RKO (cell line): ENCODE results near the gene ASPA.
"Not testable (repeated sequence)": the region's sequence is repeated elsewhere in the genome, so short reads cannot be mapped to it uniquely, and the experiment has no call there.

Experiments
- DNase-seq: peaks from one replicate; pipeline ENCODE4 v3.0.0-alpha.2; 2016; ENCODE audit warnings: low spot score

Gene ASPA

GRCh38 chr17:3475812-3476610 lies at the start of gene ASPA:
ASPA (plus strand) TSS chr17:3475997; CDS start chr17:3476160, 163 bp downstream.
- DNase-seq = no peak

- peak; percentile 42 for DNase-seq
Observed at GRCh38 chr17:3433215-3433614, 42.6 kb upstream of the ASPA start.

- DNase-seq = no peak
Observed at GRCh38 chr17:3433741-3434140, 42.1 kb upstream of the ASPA start, which contains the start of gene OR1E2. OR1E2 (minus strand) TSS chr17:3433841; CDS start chr17:3433841, 0 bp downstream.

- no peak for DNase-seq
Observed at GRCh38 chr17:3438368-3438767, 37.4 kb upstream of the ASPA start.

- peak; percentile 1 for DNase-seq
Observed at GRCh38 chr17:3440451-3440850, 35.3 kb upstream of the ASPA start.

GRCh38 chr17:3447625-3448024 lies 28.2 kb upstream of the ASPA start:
- DNase-seq = peak; percentile 44

- DNase-seq = peak; percentile 23
Observed at GRCh38 chr17:3448059-3448665, 27.6 kb upstream of the ASPA start.

- DNase-seq = not testable (repeated sequence)
Observed at GRCh38 chr17:3466355-3466754, 9.4 kb upstream of the ASPA start.

GRCh38 chr17:3469529-3469928 lies 6.3 kb upstream of the ASPA start:
- DNase-seq = no peak

GRCh38 chr17:3471599-3471998 lies 4.2 kb upstream of the ASPA start, which contains the start of gene SPATA22:
SPATA22 (minus strand) TSS chr17:3471819; CDS start chr17:3469325, 2,494 bp downstream.
- no peak for DNase-seq

- no peak for DNase-seq
Observed at GRCh38 chr17:3472137-3472536, 3.7 kb upstream of the ASPA start.

GRCh38 chr17:3474212-3474611 lies 1.6 kb upstream of the ASPA start:
- no peak for DNase-seq

GRCh38 chr17:3475251-3475685 lies 529 bp upstream of the ASPA start:
- no peak for DNase-seq

GRCh38 chr17:3479988-3480387 lies 4.2 kb downstream of the ASPA start:
- no peak for DNase-seq

GRCh38 chr17:3482852-3483251 lies 7.1 kb downstream of the ASPA start:
- DNase-seq = no peak

GRCh38 chr17:3485481-3486068 lies 9.8 kb downstream of the ASPA start:
- no peak for DNase-seq

- DNase-seq = no peak
Observed at GRCh38 chr17:3497101-3497500, 21.3 kb downstream of the ASPA start.

- DNase-seq = no peak
Observed at GRCh38 chr17:3501344-3501743, 25.5 kb downstream of the ASPA start.

GRCh38 chr17:3502466-3502865 lies 26.7 kb downstream of the ASPA start:
- DNase-seq = no peak

- DNase-seq = no peak
Observed at GRCh38 chr17:3503285-3503684, 27.5 kb downstream of the ASPA start.

- no peak for DNase-seq
Observed at GRCh38 chr17:3505008-3505407, 29.2 kb downstream of the ASPA start.

GRCh38 chr17:3506054-3506453 lies 30.3 kb downstream of the ASPA start:
- DNase-seq = no peak

GRCh38 chr17:3507071-3507470 lies 31.3 kb downstream of the ASPA start:
- DNase-seq = no peak
